Measurements from ENCODE around the gene TTC1.

Gene TTC1

GRCh38 chr5:160096178-160096577 is 87.2 kb downstream of the TTC1 start:
- no peak for TF ChIP-seq ARNTL (CRISPR knock-in tag; IDR thresholded peaks at IDR 0.05; ENCODE audit: borderline replicate concordance, low read depth)
- TF ChIP-seq ZNF70 (CRISPR knock-in tag; IDR thresholded peaks at IDR 0.05) = no peak
- TF ChIP-seq ESRRG (CRISPR knock-in tag; IDR thresholded peaks at IDR 0.05) = no peak
- TF ChIP-seq PPARA (CRISPR knock-in tag; IDR thresholded peaks at IDR 0.05; ENCODE audit: borderline replicate concordance) = no peak
- TF ChIP-seq, protein P1, sequence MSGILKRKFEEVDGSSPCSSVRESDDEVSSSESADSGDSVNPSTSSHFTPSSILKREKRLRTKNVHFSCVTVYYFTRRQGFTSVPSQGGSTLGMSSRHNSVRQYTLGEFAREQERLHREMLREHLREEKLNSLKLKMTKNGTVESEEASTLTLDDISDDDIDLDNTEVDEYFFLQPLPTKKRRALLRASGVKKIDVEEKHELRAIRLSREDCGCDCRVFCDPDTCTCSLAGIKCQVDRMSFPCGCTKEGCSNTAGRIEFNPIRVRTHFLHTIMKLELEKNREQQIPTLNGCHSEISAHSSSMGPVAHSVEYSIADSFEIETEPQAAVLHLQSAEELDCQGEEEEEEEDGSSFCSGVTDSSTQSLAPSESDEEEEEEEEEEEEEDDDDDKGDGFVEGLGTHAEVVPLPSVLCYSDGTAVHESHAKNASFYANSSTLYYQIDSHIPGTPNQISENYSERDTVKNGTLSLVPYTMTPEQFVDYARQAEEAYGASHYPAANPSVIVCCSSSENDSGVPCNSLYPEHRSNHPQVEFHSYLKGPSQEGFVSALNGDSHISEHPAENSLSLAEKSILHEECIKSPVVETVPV (CRISPR knock-in tag; IDR thresholded peaks at IDR 0.05) = no peak
- TF ChIP-seq ISL1 (CRISPR knock-in tag; IDR thresholded peaks at IDR 0.05) = no peak
- TF ChIP-seq TCF4 (CRISPR knock-in tag; IDR thresholded peaks at IDR 0.05; ENCODE audit: borderline replicate concordance) = no peak
- no peak for TF ChIP-seq TOX (CRISPR knock-in tag; IDR thresholded peaks at IDR 0.05; ENCODE audit: borderline replicate concordance)
- TF ChIP-seq, protein P2, sequence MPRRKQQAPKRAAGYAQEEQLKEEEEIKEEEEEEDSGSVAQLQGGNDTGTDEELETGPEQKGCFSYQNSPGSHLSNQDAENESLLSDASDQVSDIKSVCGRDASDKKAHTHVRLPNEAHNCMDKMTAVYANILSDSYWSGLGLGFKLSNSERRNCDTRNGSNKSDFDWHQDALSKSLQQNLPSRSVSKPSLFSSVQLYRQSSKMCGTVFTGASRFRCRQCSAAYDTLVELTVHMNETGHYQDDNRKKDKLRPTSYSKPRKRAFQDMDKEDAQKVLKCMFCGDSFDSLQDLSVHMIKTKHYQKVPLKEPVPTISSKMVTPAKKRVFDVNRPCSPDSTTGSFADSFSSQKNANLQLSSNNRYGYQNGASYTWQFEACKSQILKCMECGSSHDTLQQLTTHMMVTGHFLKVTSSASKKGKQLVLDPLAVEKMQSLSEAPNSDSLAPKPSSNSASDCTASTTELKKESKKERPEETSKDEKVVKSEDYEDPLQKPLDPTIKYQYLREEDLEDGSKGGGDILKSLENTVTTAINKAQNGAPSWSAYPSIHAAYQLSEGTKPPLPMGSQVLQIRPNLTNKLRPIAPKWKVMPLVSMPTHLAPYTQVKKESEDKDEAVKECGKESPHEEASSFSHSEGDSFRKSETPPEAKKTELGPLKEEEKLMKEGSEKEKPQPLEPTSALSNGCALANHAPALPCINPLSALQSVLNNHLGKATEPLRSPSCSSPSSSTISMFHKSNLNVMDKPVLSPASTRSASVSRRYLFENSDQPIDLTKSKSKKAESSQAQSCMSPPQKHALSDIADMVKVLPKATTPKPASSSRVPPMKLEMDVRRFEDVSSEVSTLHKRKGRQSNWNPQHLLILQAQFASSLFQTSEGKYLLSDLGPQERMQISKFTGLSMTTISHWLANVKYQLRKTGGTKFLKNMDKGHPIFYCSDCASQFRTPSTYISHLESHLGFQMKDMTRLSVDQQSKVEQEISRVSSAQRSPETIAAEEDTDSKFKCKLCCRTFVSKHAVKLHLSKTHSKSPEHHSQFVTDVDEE (CRISPR knock-in tag; IDR thresholded peaks at IDR 0.05) = no peak
- TF ChIP-seq CSDC2 (CRISPR knock-in tag; IDR thresholded peaks at IDR 0.05) = no peak
- no peak for TF ChIP-seq BACH2 (CRISPR knock-in tag; IDR thresholded peaks at IDR 0.05; ENCODE audit: borderline replicate concordance)
- TF ChIP-seq ZC3H10 (CRISPR knock-in tag; IDR thresholded peaks at IDR 0.05) = no peak
- no peak for TF ChIP-seq OSR1 (CRISPR knock-in tag; IDR thresholded peaks at IDR 0.05)
- TF ChIP-seq GLIS3 (CRISPR knock-in tag; IDR thresholded peaks at IDR 0.05) = no peak
- no peak for TF ChIP-seq ZNF565 (CRISPR knock-in tag; conservative IDR thresholded peaks at IDR 0.05; ENCODE audit: low read depth)
- no peak for ATAC-seq

DNA sequence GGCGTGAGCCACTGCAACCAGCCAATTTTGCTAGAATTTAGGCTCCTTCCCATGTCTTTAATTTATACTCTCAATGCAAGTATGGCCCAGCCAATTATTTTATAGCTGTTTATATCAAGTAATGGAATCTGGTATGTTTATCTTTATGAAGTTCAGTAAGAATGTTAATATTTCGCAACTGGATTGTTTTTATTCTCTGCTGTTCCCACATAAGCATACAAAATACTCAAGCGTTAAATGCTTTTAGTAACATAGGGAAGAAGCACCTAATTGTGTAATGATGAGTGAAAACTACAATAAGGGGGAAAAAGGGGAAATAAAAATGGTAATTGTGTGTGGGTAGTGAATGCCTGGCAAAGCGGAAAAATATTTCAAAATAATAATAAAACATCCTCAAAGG is 89.1 kb downstream of the TTC1 start:
- TF ChIP-seq TCF4 (CRISPR knock-in tag; IDR thresholded peaks at IDR 0.05; ENCODE audit: borderline replicate concordance) (no peak), ZC3H10 (CRISPR knock-in tag; IDR thresholded peaks at IDR 0.05) (no peak), PATZ1 (CRISPR knock-in tag; IDR thresholded peaks at IDR 0.05; ENCODE audit: borderline replicate concordance) (no peak), PPARA (CRISPR knock-in tag; IDR thresholded peaks at IDR 0.05; ENCODE audit: borderline replicate concordance) (no peak), CSDC2 (CRISPR knock-in tag; IDR thresholded peaks at IDR 0.05) (no peak), OSR1 (CRISPR knock-in tag; IDR thresholded peaks at IDR 0.05) (no peak), ZNF8 (CRISPR knock-in tag; IDR thresholded peaks at IDR 0.05) (no peak), TOX (CRISPR knock-in tag; IDR thresholded peaks at IDR 0.05; ENCODE audit: borderline replicate concordance) (no peak), RARB (CRISPR knock-in tag; IDR thresholded peaks at IDR 0.05) (no peak), POU6F1 (CRISPR knock-in tag; IDR thresholded peaks at IDR 0.05; ENCODE audit: borderline replicate concordance, low read depth) (no peak), GLIS3 (CRISPR knock-in tag; IDR thresholded peaks at IDR 0.05) (no peak), ZFP30 (CRISPR knock-in tag; IDR thresholded peaks at IDR 0.05) (no peak), ARNTL (CRISPR knock-in tag; IDR thresholded peaks at IDR 0.05; ENCODE audit: borderline replicate concordance, low read depth) (no peak), ISL1 (CRISPR knock-in tag; IDR thresholded peaks at IDR 0.05) (no peak)
- TF ChIP-seq, protein P2 (CRISPR knock-in tag; IDR thresholded peaks at IDR 0.05) = no peak
- TF ChIP-seq, protein P3, sequence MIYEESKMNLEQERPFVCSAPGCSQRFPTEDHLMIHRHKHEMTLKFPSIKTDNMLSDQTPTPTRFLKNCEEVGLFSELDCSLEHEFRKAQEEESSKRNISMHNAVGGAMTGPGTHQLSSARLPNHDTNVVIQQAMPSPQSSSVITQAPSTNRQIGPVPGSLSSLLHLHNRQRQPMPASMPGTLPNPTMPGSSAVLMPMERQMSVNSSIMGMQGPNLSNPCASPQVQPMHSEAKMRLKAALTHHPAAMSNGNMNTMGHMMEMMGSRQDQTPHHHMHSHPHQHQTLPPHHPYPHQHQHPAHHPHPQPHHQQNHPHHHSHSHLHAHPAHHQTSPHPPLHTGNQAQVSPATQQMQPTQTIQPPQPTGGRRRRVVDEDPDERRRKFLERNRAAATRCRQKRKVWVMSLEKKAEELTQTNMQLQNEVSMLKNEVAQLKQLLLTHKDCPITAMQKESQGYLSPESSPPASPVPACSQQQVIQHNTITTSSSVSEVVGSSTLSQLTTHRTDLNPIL (CRISPR knock-in tag; IDR thresholded peaks at IDR 0.05; ENCODE audit: low read depth) = no peak
- ATAC-seq = no peak
